ENCODE results near the gene TSHZ2.

The TSHZ2 gene

DNA sequence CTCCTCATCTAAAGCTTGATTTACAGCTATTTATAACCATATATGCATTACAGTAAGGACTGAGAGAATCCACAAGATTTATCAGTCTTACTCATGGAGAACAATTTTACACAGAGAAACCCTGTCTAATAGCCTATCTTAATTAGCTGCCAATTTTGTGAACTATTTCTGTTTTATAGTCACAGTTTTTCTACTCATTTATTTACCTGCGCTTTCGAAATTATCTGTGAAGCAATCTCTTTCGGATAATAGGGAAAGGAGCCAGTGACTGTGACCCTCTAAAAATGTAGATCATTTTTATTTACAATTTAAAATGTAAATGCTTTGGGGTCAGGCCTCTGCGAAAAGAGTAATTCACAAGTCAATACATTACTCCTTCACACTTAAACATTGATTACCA is 98.1 kb downstream of the TSHZ2 start:
- DNase-seq: no peak

DNA sequence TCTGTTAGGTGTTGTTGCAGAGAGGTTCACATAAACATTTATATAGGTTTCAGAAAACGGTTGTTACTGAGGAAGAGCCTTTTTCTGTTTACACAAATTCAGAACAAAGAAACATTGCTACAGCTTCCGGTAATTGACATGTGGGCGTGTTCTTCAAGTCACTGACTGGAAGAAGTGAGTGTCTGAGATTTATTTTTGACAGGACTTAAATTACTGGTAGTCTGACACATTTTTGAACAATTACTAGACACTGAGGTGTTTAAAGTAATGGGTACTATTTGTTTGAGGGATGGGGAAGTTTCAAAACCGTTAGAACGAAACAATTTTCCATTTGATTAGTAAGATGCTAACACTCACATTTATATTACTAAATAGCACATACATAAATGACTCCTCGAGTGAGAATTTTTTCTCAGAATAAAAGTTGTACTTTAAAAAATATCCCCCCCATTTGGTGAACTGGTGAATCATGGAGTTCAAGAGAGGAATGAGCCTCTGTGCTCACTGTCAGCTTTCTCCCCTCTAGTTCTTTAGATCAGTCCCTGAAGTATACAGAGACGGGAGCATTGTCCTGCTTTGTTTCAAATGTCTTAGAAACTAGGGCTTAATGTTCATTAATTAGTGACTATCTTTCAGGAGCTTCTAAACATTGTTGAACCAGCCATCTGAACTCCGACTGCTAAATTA is 98.7 kb downstream of the TSHZ2 start:
- DNase-seq: peak; percentile 69

GRCh38 chr20:53071833-53072232 is 99.7 kb downstream of the TSHZ2 start:
- no peak for DNase-seq

- no peak for DNase-seq
Measured at GRCh38 chr20:53072923-53073579, 100.9 kb downstream of the TSHZ2 start.

GRCh38 chr20:53073636-53074415 is 101.7 kb downstream of the TSHZ2 start:
- DNase-seq: no peak

DNA sequence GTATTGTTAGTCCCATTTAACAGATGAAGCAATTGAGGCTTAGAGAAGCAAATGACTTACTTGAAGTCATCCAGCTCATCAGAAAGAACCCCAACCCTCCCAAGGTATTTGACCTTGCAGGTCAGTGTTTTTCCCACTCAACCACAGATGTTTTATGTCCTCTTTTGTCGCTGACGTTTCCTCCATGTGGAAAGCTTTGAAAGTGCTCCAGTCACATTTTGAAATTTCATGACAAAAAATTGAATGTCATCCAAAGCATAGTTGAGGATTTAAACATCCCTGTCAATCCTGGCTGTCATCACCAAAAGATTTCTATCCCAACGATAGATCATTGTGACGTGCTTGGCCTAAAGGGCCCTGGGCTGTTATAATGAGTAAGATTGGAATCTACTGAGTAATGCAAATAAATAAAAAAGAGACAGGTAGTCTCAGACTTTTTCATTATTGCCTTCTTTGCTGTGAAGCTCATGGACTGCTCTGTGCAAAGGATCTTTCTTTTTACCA is 102.7 kb downstream of the TSHZ2 start:
- DNase-seq: no peak

GRCh38 chr20:53076668-53077067 is 104.5 kb downstream of the TSHZ2 start:
- no peak for DNase-seq

- DNase-seq: peak; percentile 51
Measured at GRCh38 chr20:53077373-53078205, 105.4 kb downstream of the TSHZ2 start.

DNA sequence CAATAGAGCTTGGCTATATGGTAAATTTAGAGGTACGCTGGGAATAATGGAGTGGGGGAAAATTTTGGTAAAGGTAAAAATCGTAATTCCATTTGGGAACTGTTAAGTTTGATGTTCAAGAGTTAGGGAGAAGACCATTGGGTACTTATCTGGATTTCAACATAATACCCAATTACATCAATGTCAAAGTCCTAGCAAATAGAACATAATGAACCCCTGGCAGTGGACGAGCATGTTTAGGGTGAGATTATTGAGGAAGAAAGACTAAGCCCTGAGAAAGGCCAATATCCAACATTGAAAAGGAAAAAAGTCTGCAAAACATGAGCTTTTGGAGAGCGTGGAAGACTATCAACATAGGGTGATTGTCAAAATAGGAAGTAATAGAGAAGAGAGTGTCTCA is 106.6 kb downstream of the TSHZ2 start:
- no peak for DNase-seq

GRCh38 chr20:53079261-53079691 is 107.1 kb downstream of the TSHZ2 start:
- DNase-seq: no peak

- no peak for DNase-seq
Measured at GRCh38 chr20:53079828-53080686, 107.9 kb downstream of the TSHZ2 start.

- no peak for DNase-seq
Measured at GRCh38 chr20:53080687-53080962, 108.5 kb downstream of the TSHZ2 start.

GRCh38 chr20:53080969-53081871 is 109.1 kb downstream of the TSHZ2 start:
- DNase-seq: peak; percentile 86

- DNase-seq: peak; percentile 4
Measured at GRCh38 chr20:53081916-53082863, 110.0 kb downstream of the TSHZ2 start.

DNA sequence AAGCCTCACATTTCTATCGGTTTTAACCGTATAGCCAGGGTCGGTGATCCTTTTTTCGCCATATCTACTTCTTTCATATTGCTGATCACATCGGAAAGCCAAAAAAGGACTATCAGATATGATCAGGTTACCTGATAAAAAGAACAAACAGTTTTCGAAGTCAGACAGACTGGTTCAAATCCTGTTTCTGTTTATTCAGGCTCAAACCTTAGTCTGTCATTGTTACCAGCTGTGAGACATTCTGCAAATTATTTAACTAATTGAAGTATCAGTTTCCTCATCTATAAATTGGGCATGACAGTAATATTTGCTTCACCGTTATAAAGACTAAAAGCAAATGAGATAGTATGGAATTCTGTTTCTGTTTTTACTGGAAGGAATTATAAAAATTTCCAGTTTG is 111.3 kb downstream of the TSHZ2 start:
- DNase-seq: no peak

DNA sequence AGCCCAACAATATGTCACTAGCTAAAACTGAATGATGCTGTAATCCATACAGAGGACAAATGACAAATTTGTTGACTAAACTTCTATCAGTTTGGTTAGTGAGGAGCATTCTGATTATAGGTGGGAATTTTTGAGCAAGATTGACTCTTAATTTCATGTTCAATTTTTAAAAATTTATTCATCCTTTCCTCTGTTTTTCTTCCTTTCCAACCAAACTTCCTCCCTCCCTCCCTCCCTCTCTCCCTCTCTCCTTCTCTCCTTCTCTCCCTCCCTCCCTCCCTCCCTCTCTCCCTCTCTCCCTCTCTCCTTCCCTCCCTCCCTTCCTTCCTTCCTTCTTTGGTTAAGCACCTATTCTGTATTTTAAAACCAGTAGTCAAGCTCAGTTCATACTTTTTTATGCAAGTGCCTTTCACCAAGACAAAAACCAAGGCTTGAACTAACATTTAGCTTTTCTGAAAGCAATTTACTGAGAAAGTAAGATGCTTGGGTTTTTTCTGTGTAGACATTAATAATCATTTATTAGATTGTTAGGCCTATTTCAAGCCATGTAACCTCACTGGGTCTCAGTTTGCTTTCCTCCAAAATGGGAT is 112.3 kb downstream of the TSHZ2 start:
- DNase-seq: no peak

- no peak for DNase-seq
Measured at GRCh38 chr20:53085720-53086119, 113.6 kb downstream of the TSHZ2 start.

DNA sequence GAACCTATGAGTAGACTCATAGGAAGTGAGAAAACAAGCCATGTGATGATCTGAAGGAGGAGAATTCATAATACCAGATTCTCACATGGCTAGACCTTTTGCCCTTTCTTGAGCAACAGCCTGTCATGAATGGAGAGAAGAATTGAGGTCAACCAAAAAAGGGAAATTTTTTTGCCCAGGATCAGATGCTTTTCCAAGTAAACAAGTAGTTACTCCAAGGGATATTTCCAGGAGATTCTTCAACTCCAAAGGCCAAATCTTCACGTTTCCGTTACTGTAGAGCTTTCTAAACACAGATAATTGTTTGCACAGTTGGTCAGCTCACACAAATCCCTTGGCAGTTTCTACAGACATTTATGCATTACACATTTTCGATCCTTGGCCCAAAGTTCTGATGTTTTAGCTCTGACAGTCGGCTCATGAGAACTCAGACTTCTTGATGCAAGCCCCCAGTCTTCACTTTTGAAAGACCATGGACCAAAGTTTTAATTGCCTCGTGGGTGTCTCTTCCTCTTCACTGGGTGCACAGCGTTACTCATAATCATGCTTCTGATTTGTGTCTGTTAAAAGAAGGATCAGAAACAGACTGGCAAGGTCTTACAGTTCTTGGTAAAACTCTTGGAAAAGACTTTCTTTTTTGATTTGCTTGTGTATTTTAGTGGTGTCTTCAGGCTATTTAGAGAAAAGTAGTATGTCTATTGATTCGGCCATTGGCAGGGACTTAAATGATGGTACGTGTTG is 115.0 kb downstream of the TSHZ2 start:
- no peak for DNase-seq

- DNase-seq: no peak
Measured at GRCh38 chr20:53088786-53089185, 116.6 kb downstream of the TSHZ2 start.

Measured in DMS153 (cell line).